MG63 (cell line): ENCODE measurements around the gene GGTA1. TPM values are rescaled to one million over a fixed set of nuclear protein-coding genes. Genes with fewer than 3 reads are reported as not detected.
A peak's percentile ranks its signal among the peaks of the same experiment; 100 is the strongest.
"Not testable (repeated sequence)": the region's sequence is repeated elsewhere in the genome, so short reads cannot be mapped to it uniquely, and the experiment has no call there.

Experiments
- DNase-seq: peaks from one replicate; pipeline ENCODE4 v3.0.0-alpha.2; 2020
- H3K27me3 ChIP-seq: fragments of 250-450 bp; sonication (Bioruptor Pico); 2 replicates; pipeline ENCODE4 v1.5.1; 2020; ENCODE audit warnings: mild to moderate bottlenecking, moderate library complexity
- H3K36me3 ChIP-seq: fragments of 250-450 bp; sonication (Bioruptor Pico); 2 replicates; pipeline ENCODE4 v1.5.1; 2020; ENCODE audit warnings: mild to moderate bottlenecking, moderate library complexity
- H3K4me3 ChIP-seq: fragments of 250-450 bp; sonication (Bioruptor Pico); 2 replicates; pipeline ENCODE4 v1.5.1; 2020; ENCODE audit warnings: mild to moderate bottlenecking, moderate library complexity
- H3K9me3 ChIP-seq: fragments of 250-450 bp; sonication (Bioruptor Pico); 2 replicates; pipeline ENCODE4 v1.5.1; 2020; ENCODE audit warnings: mild to moderate bottlenecking, moderate library complexity
- total RNA-seq: library from RNA; depleted of rRNA; stranded (reverse); fragments of >200 nt; shearing (Covaris generic); gene quantifications from 2 replicates; pipeline ENCODE4 v1.2.3, GENCODE V29; 2014; ENCODE audit warnings: low replicate concordance; rRNA removed

GGTA1 gene
- total RNA-seq = 4.6 and 6.2 TPM in 2 replicates

DNA sequence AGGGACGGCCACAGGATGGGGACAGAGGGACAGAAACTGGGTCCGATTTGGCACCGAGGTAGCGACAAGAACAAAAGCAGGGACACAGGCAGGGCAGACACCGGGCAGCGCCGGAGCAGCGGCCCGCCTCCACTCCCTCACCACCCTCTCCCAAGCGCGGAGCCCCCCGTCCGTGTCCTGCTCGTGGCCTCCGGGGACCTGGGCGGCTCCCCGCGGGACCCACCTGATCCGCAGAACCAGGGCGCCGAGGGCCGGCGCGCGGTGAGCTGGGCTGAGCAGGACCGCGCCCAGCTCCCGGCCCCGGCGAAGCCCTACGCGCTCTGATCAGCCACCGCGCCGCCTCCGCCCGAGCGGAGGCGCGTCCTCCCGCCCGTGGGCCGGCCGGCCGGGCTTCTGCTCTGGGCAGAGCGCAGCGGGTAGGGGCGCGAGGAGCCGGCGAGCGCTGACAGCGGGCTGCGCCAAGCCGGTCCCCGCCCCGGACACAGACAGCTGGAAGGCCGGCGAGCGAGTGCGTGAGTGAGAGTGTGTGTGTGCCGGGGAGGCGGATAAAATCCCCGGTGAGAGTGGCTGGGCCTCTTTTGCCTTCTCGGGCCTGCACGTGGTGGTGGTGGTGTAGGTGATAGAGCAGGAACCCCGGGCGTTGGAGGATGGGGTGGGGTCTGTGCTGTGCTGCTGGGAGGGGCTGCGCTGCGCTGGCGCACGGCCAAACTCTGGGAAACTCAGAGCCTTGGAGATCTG is at the start of gene GGTA1:
GGTA1 (minus strand) TSS at position 418 of the 738 bp plus-strand sequence. CDS start 31,922 bp downstream, outside the sequence.
- Histone ChIP-seq H3K27me3 (peaks cover 3% of the 10 kb centered on the region; the same call in 1 of the 2 replicates), H3K9me3 (peaks cover 6% of the 10 kb centered on the region), H3K4me3 (peak within 1 kb of the TSS; percentile 49), H3K36me3 (no peaks in the 10 kb centered on the region)
- DNase-seq = peak; percentile 74

DNA sequence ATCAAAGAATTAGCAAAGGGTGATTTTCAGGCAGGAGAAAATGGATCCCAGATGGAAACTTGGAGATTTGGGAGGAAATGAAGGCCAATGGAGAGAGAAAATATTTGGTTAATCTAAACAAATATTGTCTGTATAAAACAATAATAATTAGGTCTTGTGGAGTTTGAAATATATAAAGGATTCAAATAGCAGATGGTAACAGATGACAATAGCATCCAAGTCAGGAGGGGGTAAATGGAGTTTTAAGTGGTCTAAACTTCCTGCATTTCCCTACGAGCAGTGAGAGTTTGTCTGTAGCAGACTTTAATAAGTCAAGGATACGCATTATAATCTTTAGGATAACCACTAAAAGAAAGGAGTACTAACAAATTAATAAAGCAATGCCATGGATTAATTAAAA is 49.0 kb upstream of the GGTA1 start:
- Histone ChIP-seq H3K36me3 (no peaks in the 10 kb centered on the region), H3K27me3 (no peaks in the 10 kb centered on the region), H3K4me3 (no peak overlapping the region), H3K9me3 (no peaks in the 10 kb centered on the region)
- no peak for DNase-seq

DNA sequence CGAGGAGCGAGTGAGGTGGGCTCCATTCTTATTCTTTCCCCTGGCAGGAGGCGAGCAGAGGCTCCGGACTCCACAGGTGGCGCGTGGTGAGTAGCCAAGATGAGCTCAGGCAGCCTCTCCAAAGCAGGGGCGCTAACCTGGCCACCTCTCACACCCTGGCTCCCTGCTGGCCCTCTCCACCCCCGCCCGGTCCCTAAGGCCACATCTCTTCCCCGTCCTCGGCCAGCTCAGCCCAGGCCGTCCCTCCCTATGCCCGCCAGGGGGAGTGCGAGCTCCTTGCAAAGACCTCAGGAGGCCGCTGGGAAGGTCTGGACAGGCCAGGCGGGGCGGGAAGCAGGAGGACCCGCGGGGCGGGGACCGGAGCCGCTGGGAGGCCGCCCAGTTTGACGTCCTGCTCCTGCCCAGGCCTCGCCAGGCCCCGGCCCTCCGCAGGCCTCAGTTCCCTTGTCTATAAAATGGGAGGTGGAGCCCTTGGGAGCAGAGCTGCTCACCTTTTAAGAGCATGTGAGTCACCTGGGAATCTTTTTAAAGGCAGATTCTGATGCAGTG is 46.3 kb upstream of the GGTA1 start:
- Histone ChIP-seq H3K4me3 (peak overlapping the region; percentile 18), H3K9me3 (no peaks in the 10 kb centered on the region), H3K27me3 (no peaks in the 10 kb centered on the region), H3K36me3 (no peaks in the 10 kb centered on the region)
- DNase-seq = peak; percentile 97

DNA sequence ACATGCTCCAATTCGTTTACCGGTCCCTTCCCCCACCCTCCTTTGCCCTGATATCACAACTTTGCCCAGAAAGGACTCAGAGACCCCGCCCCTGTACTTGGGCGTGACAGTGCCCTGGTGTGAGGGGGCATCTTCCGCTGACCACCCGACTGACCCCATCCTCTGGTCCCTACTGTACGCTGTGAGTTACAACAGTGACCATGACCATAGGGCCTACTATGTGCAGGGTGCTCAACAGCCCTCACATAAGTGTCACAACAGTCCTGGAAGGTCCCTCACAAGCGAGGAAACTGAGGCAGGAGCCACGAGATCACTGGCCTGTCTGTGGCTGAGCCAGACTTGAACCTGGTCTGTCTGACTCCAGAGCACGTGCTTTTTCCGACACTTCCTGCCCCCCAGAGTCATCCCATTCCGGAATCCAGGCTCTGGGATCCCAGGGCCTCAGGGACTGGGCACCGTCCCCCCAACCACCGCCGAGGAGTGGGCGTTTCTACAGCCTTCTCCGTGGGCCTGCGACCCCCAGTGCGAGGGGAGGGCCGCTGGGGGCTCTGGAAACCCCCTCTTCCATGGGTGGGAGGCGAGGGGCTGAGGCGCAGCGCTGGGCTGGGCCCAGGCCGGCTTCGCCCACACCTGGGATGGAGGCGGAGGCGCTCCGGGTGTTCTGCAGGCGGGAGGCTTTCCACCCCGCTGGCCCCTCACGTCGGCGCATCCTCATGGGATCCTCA is 45.7 kb upstream of the GGTA1 start:
- no peak for DNase-seq
- Histone ChIP-seq H3K4me3 (no peak overlapping the region), H3K36me3 (no peaks in the 10 kb centered on the region), H3K27me3 (no peaks in the 10 kb centered on the region), H3K9me3 (no peaks in the 10 kb centered on the region)

DNA sequence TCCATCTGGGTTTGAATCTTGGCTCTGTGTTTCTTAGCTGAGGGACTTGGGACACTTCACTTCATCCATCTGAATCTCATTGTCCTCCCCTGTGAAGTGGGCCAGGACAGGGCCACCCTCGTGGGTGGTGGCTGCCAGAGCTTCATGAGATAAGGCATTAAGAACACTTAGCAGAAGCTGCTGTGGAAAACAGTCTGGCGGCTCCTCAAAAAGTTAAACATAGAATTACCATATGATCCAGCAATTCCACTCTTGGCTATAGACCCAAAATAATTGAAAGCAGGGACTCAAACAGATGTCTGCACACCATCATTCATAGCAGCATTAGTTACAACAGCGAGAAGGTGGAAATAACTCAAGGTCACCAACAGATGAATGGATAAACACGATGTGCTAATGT is 42.4 kb upstream of the GGTA1 start:
- H3K9me3 ChIP-seq = no peaks in the 10 kb centered on the region
- no peak overlapping the region for H3K4me3 ChIP-seq
- no peaks in the 10 kb centered on the region for H3K36me3 ChIP-seq
- H3K27me3 ChIP-seq = no peaks in the 10 kb centered on the region
- DNase-seq = no peak

DNA sequence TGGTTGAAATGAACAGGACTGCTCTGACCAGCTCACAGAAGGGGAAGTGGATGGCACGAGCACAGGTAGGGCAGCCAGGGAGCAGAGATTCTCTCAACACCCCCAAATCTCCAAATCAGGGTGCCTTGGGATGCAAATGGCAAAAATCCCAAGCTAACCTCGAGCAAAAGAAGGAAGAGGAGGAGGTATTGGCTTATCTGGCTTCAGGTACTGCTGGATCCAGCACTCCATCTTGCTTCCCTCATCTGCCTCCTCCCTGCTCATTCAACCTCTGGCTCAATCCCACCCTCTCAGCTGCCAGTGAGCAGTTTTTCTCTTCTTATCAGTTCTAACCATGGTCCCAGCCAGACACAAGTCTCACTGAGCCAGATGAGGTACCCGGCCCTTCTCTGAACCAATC is 41.6 kb upstream of the GGTA1 start:
- H3K27me3 ChIP-seq = no peaks in the 10 kb centered on the region
- no peak for DNase-seq
- H3K9me3 ChIP-seq = no peaks in the 10 kb centered on the region
- H3K36me3 ChIP-seq = no peaks in the 10 kb centered on the region
- no peak overlapping the region for H3K4me3 ChIP-seq

DNA sequence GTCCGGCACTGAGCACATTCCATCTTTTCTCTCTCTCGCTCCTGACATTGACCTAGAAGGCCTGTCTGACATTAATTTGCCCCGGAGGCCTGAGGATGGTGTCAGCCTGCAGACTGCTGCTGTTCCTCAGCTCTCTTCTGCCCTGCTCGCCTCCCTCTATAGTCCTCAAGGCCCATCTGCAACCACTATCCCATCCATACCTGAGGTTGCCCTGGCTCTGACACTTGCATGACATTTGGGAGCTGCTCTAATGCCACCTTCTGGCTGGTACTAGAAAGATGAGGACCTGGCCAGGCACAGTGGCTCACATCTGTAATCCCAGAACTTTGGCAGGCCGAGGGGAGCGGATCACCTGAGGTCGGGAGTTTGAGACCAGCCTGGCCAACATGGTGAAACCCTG is 38.6 kb upstream of the GGTA1 start:
- no peaks in the 10 kb centered on the region for H3K9me3 ChIP-seq
- no peaks in the 10 kb centered on the region for H3K36me3 ChIP-seq
- H3K27me3 ChIP-seq = no peaks in the 10 kb centered on the region
- H3K4me3 ChIP-seq = no peak overlapping the region
- no peak for DNase-seq

DNA sequence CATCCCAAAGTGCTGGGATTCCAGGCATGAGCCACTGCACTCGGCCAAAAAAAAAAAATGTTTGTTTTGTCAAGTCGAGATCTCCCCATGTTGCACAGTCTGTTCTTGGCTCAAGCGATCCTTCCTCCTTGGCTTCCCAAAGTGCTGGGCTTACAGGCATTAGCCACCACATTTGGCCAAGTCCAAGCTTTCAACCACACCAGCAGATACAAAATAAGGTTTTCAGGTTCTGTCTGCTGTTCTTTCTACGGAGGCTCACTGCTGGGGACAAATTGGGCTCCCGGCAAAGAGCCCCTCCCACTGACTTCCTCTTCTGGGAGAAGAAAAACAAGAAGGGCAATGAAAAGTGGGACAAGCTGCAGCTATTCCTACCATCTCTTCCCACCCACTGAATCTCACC is 37.6 kb upstream of the GGTA1 start:
- Histone ChIP-seq H3K36me3 (no peaks in the 10 kb centered on the region), H3K27me3 (no peaks in the 10 kb centered on the region), H3K9me3 (no peaks in the 10 kb centered on the region), H3K4me3 (no peak overlapping the region)
- DNase-seq = peak; percentile 71

DNA sequence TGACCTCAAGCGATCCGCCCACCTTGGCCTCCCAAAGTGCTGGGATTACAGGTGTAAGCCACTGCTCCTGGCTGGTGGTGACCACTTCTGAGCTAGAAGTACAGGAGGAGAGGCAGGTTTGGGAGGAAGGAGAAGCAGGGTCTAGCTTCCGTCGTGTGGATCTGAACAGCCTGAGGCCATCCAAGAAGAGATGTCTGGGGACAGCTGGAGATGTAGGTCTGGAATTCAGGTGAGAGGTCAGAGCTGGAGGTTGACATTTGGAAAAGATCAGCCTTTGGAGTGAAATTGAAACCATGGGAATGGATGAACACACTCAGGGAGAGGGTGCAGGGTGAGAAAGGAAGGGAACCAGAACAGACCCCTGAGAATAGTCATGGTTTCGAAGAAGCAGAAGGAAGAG is 33.2 kb upstream of the GGTA1 start:
- DNase-seq = no peak
- Histone ChIP-seq H3K9me3 (no peaks in the 10 kb centered on the region), H3K36me3 (no peaks in the 10 kb centered on the region), H3K4me3 (no peak overlapping the region), H3K27me3 (no peaks in the 10 kb centered on the region)

DNA sequence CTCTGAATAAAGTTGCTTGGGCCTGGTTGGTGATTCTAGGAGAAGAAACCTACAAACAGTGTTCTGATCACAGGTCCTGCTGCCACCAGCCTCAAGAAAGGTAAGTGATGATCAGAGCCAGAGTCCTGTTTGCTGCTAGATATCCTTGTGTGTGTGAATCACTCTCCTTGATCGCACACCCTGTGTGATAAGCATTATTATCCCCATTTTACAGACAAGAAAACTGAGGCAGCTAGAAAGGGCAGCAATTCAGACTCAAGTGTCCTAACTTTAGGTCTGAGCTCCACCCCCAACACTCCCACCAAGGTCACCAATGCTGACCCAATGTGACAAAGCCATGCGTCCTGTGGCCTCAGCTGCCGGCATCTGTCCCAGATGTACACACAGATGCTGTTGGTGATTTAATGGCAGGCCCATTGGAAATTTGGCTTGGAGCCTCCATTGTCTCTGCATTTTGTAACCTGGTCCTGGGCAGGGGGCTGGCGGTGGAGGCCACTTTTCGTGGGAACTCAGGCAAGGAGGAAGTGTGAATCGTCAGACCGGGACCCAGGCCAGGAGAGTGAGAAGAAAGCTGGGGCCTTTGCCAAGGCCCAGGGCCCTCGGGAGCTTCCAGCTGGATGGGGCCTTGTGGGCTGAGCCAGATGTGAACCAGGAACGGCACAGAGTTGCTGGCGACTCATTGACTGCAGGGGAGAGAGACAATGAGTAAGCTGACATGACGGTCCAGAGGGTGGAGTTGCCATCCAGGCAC is 29.8 kb upstream of the GGTA1 start:
- Histone ChIP-seq H3K36me3 (no peaks in the 10 kb centered on the region), H3K4me3 (no peak overlapping the region), H3K9me3 (no peaks in the 10 kb centered on the region), H3K27me3 (no peaks in the 10 kb centered on the region)
- DNase-seq = peak; percentile 99

DNA sequence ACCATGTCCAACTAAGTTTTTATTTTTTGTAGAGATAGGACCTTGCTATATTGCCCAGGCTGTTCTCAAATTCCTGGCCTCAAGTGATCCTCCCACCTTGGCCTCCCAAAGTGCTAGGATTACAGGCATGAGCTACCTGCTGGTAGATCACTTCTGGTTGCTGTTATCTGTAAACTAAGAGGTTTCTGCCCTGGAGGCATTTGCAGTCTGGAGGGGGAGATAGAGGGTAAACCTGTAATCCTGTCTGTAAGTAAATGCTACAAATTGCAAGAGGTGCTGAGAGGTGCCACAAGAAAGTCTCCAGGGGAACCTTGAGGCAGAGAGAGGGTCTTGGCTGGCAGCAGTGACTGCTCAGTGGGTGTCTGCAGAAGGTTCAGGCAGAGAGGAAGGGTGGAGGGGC is 29.0 kb upstream of the GGTA1 start:
- DNase-seq = no peak
- no peaks in the 10 kb centered on the region for H3K9me3 ChIP-seq
- no peaks in the 10 kb centered on the region for H3K27me3 ChIP-seq
- H3K36me3 ChIP-seq = no peaks in the 10 kb centered on the region
- H3K4me3 ChIP-seq = no peak overlapping the region

DNA sequence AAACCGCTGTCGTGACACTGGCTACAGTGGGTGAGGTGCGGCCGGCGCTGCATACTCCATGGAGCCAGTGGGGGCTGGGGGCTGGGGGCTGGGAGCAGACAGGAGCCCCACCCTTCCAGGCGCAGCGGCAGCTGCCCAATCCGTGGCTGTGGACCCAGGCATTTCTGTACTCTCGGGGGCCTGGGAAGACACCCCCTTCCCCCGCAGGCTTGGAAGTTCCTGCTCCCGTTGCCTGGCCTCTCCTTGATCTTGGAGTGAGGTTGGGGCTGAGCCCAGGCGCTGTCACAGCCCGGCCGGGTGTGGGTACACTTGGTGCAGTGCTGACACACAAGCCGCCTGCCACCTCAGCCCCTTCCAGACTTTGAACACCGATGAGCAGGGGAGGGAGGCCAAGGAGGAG is 27.7 kb upstream of the GGTA1 start:
- H3K36me3 ChIP-seq = no peaks in the 10 kb centered on the region
- no peak for DNase-seq
- H3K9me3 ChIP-seq = no peaks in the 10 kb centered on the region
- H3K27me3 ChIP-seq = no peaks in the 10 kb centered on the region
- H3K4me3 ChIP-seq = no peak overlapping the region

DNA sequence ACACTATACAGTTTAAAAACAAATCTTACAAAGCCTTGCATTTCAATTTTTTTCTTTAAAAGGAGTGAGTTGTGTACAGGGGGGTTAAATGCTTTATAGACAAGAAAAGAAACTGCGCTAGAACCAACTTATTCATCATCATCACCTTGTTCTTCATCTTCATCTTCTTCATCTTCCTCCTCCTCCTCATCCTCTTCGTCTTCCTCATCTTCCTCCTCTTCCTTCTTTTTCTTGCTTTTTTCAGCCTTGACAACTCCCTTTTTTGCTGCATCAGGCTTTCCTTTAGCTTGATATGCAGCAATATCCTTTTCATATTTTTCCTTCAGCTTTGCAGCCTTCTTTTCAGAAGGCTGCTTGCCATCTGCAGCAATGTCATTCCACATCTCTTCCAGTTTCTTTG is 20.0 kb upstream of the GGTA1 start:
- H3K4me3 ChIP-seq, H3K27me3 ChIP-seq, H3K36me3 ChIP-seq, H3K9me3 ChIP-seq, DNase-seq: not testable (repeated sequence)

DNA sequence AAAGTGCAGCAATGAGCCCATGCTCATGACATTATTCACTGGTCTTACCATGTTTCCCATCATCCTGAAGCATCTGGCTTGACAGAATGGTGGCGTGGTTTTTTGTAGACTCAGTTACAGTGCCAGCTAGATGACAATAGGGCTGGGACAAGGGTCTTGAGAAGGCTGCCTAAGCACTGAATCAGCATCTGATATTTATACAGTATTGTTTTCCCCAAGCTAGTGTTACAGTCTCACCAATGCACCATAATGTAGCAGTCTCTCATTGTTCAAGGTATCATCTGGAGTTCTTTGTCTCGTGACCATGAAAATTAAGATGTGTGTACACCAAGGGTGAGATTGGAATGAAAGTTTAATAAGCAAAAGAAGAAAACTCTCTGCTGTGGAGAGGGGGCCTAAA is 19.0 kb upstream of the GGTA1 start:
- DNase-seq = no peak
- Histone ChIP-seq H3K27me3 (no peaks in the 10 kb centered on the region), H3K36me3 (no peaks in the 10 kb centered on the region), H3K9me3 (no peaks in the 10 kb centered on the region), H3K4me3 (no peak overlapping the region)

DNA sequence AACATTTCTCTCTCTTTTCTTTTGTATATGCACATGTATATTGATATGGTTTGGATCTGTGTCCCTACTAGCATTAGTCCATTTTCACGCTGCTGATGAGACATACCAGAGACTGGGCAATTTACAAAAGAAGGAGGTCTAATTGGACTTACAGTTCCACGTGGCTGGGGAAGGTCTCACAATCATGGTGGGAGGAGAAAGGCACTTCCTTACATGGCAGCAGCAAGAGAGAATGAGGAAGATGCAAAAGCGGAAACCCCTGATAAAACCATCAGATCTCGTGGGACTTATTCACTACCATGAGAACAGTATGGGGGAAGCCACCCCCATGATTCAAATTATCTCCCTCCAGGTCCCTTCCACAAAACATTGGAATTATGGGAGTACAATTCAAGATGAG is 13.5 kb upstream of the GGTA1 start:
- H3K36me3 ChIP-seq, H3K9me3 ChIP-seq, H3K27me3 ChIP-seq, H3K4me3 ChIP-seq, DNase-seq: not testable (repeated sequence)

DNA sequence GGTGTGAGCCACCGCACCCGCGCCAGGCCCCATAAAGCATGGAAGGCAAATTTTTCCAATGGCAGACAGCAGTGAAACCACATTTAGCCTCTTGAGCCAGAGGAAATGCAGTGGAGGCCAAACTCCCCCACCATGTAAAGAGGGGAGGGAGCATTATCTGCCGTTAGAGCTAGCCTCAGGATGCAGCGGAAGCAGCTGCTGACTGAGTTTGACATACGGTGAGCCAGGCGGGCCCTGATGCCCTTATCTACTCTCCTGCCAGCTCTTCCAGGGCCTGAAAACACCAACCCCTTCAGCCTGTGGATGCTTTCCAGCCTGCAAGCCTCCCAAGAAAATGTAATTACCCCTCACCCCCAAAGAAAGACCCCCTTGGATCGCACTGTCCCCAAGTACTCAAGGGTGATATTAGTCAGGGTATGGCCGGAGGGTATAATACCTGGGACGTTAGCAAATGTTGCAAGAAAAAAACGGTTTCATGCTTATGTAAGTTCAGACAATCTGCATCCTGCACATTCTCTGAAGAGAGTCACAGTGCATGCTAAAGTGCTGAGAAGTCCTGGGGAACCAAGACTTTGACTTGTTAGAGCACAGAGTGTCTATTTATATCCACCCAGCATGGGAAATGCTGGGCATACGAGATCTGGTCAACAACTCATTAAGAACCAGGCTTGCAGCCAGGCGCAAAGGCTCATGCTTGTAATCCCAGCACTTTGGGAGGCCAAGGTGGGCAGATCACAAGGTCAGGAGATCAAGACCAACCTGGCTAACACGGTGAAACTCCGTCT is 11.3 kb upstream of the GGTA1 start:
- H3K4me3 ChIP-seq = no peak overlapping the region
- no peaks in the 10 kb centered on the region; the same call in 1 of the 2 replicates for H3K9me3 ChIP-seq
- H3K36me3 ChIP-seq = no peaks in the 10 kb centered on the region
- no peaks in the 10 kb centered on the region for H3K27me3 ChIP-seq
- DNase-seq = no peak
